CD4-positive, alpha-beta T cell (primary cell): ENCODE results near the gene GRIK1. TPM values are rescaled to one million over a fixed set of nuclear protein-coding genes. Genes with fewer than 3 reads are reported as not detected.

Source experiments
- ATAC-seq: fragments of 200-7000 bp; cut with Tn5 transposase; one replicate; pipeline ENCODE4 v1.10.0; 2022; ENCODE audit warnings: mild to moderate bottlenecking; ENCODE audit not compliant: poor library complexity
- CTCF ChIA-PET: fragments of 350-600 bp; sonication (Branson Sonifier 250); formaldehyde crosslinking; loops from one replicate; lab custom pipeline; 2021; ENCODE audit warnings: antibody characterized with exemption, inconsistent platforms; lab: Charles Lee
- POLR2A ChIA-PET: fragments of 350-600 bp; sonication (Branson Sonifier 250); formaldehyde crosslinking; loops from one replicate; lab custom pipeline; 2021; ENCODE audit warnings: antibody characterized with exemption, inconsistent platforms; lab: Charles Lee
- DNase-seq, 14 experiments: peaks; one replicate each; pipeline ENCODE4 v3.0.0-alpha.2; 2013 to 2020; ENCODE audit warnings: mixed read lengths in 2 of 14
- H3K27ac ChIP-seq, 2 donors: one replicate each; pipeline versions ENCODE4 v1.5.1 to v1.7.0; 2013; ENCODE audit warnings: low read length in 2 of 2, low read depth in 1 of 2, mild to moderate bottlenecking in 1 of 2
- H3K27me3 ChIP-seq, 2 experiments: 1 replicate in 1 of 2; 2 replicates in 1 of 2; pipeline versions ENCODE4 v1.6.1 to v1.7.0; 2013; ENCODE audit warnings: low read length in 2 of 2, control low read depth in 1 of 2, mild to moderate bottlenecking in 1 of 2, moderate library complexity in 1 of 2; ENCODE audit not compliant: insufficient read depth in 2 of 2, control insufficient read depth in 1 of 2
- H3K36me3 ChIP-seq: one replicate; pipeline ENCODE4 v1.6.1; 2013; ENCODE audit warnings: low read length, control low read depth; ENCODE audit not compliant: insufficient read depth
- H3K4me1 ChIP-seq: one replicate; pipeline ENCODE4 v1.6.1; 2013; ENCODE audit warnings: low read length, control low read depth; ENCODE audit not compliant: insufficient read depth
- H3K4me3 ChIP-seq: one replicate; pipeline ENCODE4 v1.5.1; 2013; ENCODE audit warnings: mild to moderate bottlenecking, low read length, moderate library complexity
- H3K9me3 ChIP-seq, 2 experiments: 1 replicate in 1 of 2; 2 replicates in 1 of 2; pipeline versions ENCODE4 v1.6.1 to v1.7.0; 2013; ENCODE audit warnings: low read length in 2 of 2, mild to moderate bottlenecking in 2 of 2, control low read depth in 1 of 2, moderate library complexity in 1 of 2; ENCODE audit not compliant: control insufficient read depth in 1 of 2, insufficient read depth in 1 of 2
- H3K27ac Mint-ChIP-seq: one replicate; pipeline ENCODE4 v1.8.0; 2020; ENCODE audit warnings: mixed read lengths
- H3K27me3 Mint-ChIP-seq: one replicate; pipeline ENCODE4 v1.8.0; 2021; ENCODE audit warnings: mixed read lengths
- H3K36me3 Mint-ChIP-seq: one replicate; pipeline ENCODE4 v1.8.0; 2021; ENCODE audit warnings: low read depth, mixed read lengths
- H3K4me1 Mint-ChIP-seq: one replicate; pipeline ENCODE4 v1.8.0; 2021; ENCODE audit warnings: low read depth, mixed read lengths
- H3K4me3 Mint-ChIP-seq: one replicate; pipeline ENCODE4 v1.8.0; 2020; ENCODE audit warnings: mild to moderate bottlenecking, mixed read lengths
- H3K9me3 Mint-ChIP-seq: one replicate; pipeline ENCODE4 v1.8.0; 2020; ENCODE audit warnings: mixed read lengths
- intact Hi-C, 2 experiments: fragments of 100-400 bp; cut with DNase I in 1 of 2; cut with micrococcal nuclease in 1 of 2; formaldehyde crosslinking; loops; one replicate each; pipeline versions ENCODE4 v1.15.1 to v1.9.0; 2023 to 2025; cut with DNase I, micrococcal nuclease
- total RNA-seq, 174 experiments: library from RNA in 2 of 174; stranded (reverse) in 2 of 174; gene quantifications; one replicate each; pipeline ENCODE4 v1.2.3 and lab custom pipeline; 2021 to 2026
- TF ChIP-seq, protein P1 (sequence below): fragments of 200-600 bp; IDR thresholded peaks from one replicate; pipeline ENCODE4 v1.8.0; 2022; ENCODE audit warnings: antibody characterized with exemption, mild to moderate bottlenecking

Gene GRIK1
- total RNA-seq, 2 experiments from 2014 or later, result not detected

DNA sequence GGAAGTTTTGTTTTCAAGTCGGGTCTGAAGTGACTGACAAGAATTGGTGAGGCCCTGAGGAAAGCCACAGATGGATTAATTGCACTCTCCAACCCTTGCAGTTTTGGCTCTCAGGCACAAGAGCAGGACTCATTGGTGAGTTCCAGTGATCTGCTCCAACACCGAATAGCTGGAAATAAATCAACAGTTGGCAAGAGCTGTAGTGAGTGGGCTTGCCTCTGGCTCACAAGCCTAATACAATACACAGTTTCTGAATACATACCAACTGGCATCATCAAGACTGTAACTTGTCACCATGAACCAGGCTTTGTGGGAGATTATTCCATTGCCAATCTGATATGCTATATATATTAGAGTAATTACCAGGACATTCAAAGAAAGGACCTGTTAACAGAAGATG lies 131.6 kb downstream of the GRIK1 start:
- Mint-ChIP-seq H3K4me1 (no peaks in the 10 kb centered on the region), H3K4me3 (no peak overlapping the region), H3K27ac (no peak overlapping the region), H3K9me3 (no peaks in the 10 kb centered on the region), H3K36me3 (no peaks in the 10 kb centered on the region), H3K27me3 (peaks cover 5% of the 10 kb centered on the region)
- Histone ChIP-seq H3K4me1 (no peaks in the 10 kb centered on the region), H3K27me3 (no peaks in the 10 kb centered on the region), H3K27ac (no peak overlapping the region), H3K9me3 (no peaks in the 10 kb centered on the region), H3K4me3 (no peak overlapping the region), H3K36me3 (no peaks in the 10 kb centered on the region)
- TF ChIP-seq, protein P1, sequence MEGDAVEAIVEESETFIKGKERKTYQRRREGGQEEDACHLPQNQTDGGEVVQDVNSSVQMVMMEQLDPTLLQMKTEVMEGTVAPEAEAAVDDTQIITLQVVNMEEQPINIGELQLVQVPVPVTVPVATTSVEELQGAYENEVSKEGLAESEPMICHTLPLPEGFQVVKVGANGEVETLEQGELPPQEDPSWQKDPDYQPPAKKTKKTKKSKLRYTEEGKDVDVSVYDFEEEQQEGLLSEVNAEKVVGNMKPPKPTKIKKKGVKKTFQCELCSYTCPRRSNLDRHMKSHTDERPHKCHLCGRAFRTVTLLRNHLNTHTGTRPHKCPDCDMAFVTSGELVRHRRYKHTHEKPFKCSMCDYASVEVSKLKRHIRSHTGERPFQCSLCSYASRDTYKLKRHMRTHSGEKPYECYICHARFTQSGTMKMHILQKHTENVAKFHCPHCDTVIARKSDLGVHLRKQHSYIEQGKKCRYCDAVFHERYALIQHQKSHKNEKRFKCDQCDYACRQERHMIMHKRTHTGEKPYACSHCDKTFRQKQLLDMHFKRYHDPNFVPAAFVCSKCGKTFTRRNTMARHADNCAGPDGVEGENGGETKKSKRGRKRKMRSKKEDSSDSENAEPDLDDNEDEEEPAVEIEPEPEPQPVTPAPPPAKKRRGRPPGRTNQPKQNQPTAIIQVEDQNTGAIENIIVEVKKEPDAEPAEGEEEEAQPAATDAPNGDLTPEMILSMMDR, result no peak
- POLR2A ChIA-PET, result no interaction called here
- no peak for DNase-seq
- no peak for ATAC-seq
- intact Hi-C loops, result no loop called here
- CTCF ChIA-PET, result no interaction called here

DNA sequence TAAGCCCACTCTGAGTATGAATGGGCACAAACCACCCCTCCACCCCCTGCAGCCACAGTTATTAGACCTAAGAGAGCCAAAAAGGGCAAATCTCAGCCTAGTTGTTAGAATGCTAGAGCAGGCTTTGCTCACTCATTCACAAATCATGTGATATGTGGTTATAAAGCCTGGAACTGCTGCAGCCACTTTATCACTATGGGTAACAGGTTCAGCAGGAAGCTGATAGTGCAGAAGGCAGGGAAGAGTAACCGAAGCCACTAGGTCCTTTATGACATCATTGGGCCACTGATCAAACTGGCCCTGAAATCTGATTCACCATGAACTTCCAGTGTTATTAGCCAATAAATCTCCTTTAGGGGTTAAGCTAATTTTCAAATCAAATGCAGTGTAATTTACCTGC lies 134.7 kb downstream of the GRIK1 start:
- peaks cover 24% of the 10 kb centered on the region for H3K27me3 Mint-ChIP-seq
- no peaks in the 10 kb centered on the region for H3K27me3 ChIP-seq
- H3K4me3 ChIP-seq, result no peak overlapping the region
- no peaks in the 10 kb centered on the region for H3K9me3 Mint-ChIP-seq
- CTCF ChIA-PET, result no interaction called here
- intact Hi-C loops, result no loop called here
- H3K36me3 Mint-ChIP-seq, result no peaks in the 10 kb centered on the region
- no peaks in the 10 kb centered on the region for H3K4me1 ChIP-seq
- ATAC-seq, result no peak
- no peaks in the 10 kb centered on the region for H3K4me1 Mint-ChIP-seq
- no peaks in the 10 kb centered on the region for H3K36me3 ChIP-seq
- no peak for DNase-seq
- no peaks in the 10 kb centered on the region for H3K9me3 ChIP-seq
- H3K27ac Mint-ChIP-seq, result no peak overlapping the region
- no peak overlapping the region for H3K4me3 Mint-ChIP-seq
- TF ChIP-seq, protein P1, result no peak
- POLR2A ChIA-PET, result no interaction called here
- no peak overlapping the region for H3K27ac ChIP-seq

DNA sequence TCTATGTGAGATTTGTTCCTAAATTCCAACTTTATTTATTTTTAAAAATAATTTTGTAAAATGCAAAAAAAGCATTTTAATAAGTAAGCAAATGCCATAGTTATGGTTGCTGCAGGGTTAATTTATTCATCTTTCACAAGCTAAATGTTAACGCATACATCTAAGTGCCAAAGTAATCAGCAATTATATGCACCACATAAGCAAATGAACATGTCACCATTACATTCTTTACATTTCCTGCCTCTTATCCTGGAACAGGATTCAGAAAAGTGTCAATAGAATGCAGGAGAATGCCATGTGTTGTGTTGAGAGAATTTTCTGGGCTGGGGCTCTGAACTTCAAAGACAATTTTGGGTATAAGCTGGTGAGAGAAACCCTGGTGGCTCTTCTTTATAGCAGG lies 136.6 kb downstream of the GRIK1 start:
- intact Hi-C loops, result no loop called here
- CTCF ChIA-PET, result no interaction called here

More for the DNA sequence above, 136.6 kb downstream of the GRIK1 start:
- Histone ChIP-seq H3K4me1 (no peaks in the 10 kb centered on the region), H3K27me3 (no peaks in the 10 kb centered on the region), H3K9me3 (no peaks in the 10 kb centered on the region), H3K27ac (no peak overlapping the region), H3K36me3 (no peaks in the 10 kb centered on the region), H3K4me3 (no peak overlapping the region)
- Mint-ChIP-seq H3K27ac (no peak overlapping the region), H3K9me3 (no peaks in the 10 kb centered on the region), H3K27me3 (peaks cover 21% of the 10 kb centered on the region), H3K36me3 (no peaks in the 10 kb centered on the region), H3K4me1 (no peaks in the 10 kb centered on the region), H3K4me3 (no peak overlapping the region)
- ATAC-seq, result no peak
- DNase-seq, result no peak
- TF ChIP-seq, protein P1, result no peak
- POLR2A ChIA-PET, result no interaction called here
